Measurements from ENCODE around the gene MGAT4A. TPM values are rescaled to one million over a fixed set of nuclear protein-coding genes. Genes with fewer than 3 reads are reported as not detected.
A peak's percentile ranks its signal among the peaks of the same experiment; 100 is the strongest.

The MGAT4A gene
- total and polyA plus RNA-seq, 2 of the 8 experiments (the other 6 are each of a cell fraction or from before 2014, with no cell fraction given) = 1.4 to 7.7 TPM

DNA sequence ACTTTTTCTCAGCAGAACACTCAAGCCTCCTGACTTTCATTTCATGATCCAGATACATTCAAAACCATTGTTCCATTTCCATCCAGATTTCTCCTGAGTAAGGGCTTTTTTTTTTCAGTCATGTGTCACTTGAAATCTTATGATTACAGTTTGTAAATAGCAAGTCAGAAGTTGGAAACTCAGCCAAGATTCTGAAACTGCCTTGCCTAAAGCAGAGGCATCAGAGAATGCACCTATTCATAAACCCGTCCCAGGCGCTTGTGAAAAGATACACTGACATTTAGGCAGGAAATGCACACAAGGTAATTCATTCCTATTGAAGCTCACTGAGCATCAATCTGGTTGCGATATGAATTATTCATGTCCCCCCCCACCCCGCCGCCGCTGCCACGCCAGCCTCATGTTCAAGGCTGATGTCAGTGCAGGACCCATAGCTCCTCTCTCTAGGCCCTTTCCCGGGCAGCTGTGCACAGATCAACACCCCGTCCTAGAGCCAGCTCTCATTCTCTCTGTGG lies 30.4 kb upstream of the MGAT4A start:
- Histone ChIP-seq H3K9ac (replicated peaks in 1 of 4; ENCODE audit: extremely low read depth in 1 of 4, low read depth in 3 of 4, low read length in 3 of 4) (no peak overlapping the region), H3K9me3 (ENCODE audit: insufficient read depth in 2 of 2, low read depth in 1 of 2, low read length in 1 of 2) (no peaks in the 10 kb centered on the region), H3K27me3 (replicated peaks in 1 of 4; ENCODE audit: control insufficient read depth in 3 of 4, extremely low read depth in 1 of 4, insufficient read depth in 3 of 4, low read length in 3 of 4) (no peaks in the 10 kb centered on the region), H2BK5ac (ENCODE audit: low read depth, low read length) (no peak overlapping the region), H4K8ac (ENCODE audit: extremely low read depth, insufficient read depth, low read length) (peak overlapping the region; percentile 79; the same call in 1 of the 2 replicates), H3K14ac (ENCODE audit: insufficient read length) (no peak overlapping the region), H2AFZ (ENCODE audit: low read length) (no peak overlapping the region), H2BK12ac (ENCODE audit: low read depth, low read length) (no peak overlapping the region), H3K4me2 (ENCODE audit: insufficient read depth in 1 of 2, low read depth in 2 of 2, low read length in 2 of 2) (no peak overlapping the region), H3K36me3 (ENCODE audit: control insufficient read depth in 2 of 4, insufficient read depth in 4 of 4, low read length in 3 of 4) (no peaks in the 10 kb centered on the region), H4K20me1 (replicated peaks in 1 of 2; ENCODE audit: control insufficient read depth in 1 of 2, insufficient read depth in 2 of 2, low read length in 2 of 2) (no peaks in the 10 kb centered on the region), H3K4me1 (replicated peaks in 1 of 4; ENCODE audit: control insufficient read depth in 3 of 4, insufficient read depth in 4 of 4, low read length in 3 of 4) (no peaks in the 10 kb centered on the region), H2BK20ac (ENCODE audit: low read length) (no peak overlapping the region), H3K23ac (ENCODE audit: insufficient read length) (no peak overlapping the region), H3K27ac (ENCODE audit: low read depth, low read length) (no peak overlapping the region), H2BK120ac (replicated peaks; ENCODE audit: low read depth, low read length) (no peak overlapping the region), H4K5ac (ENCODE audit: insufficient read length, low read depth, low read length) (no peak overlapping the region), H3K4ac (replicated peaks; ENCODE audit: insufficient read length, low read depth, low read length) (no peak overlapping the region), H3K79me1 (ENCODE audit: low read depth, low read length) (no peaks in the 10 kb centered on the region), H3K56ac (replicated peaks; ENCODE audit: insufficient read length, low read depth, low read length) (no peak overlapping the region), H3K23me2 (ENCODE audit: low read depth, low read length) (no peaks in the 10 kb centered on the region), H2AK5ac (ENCODE audit: low read depth, low read length) (no peak overlapping the region), H4K91ac (replicated peaks; ENCODE audit: insufficient read length, low read length) (no peak overlapping the region), H3K4me3 (ENCODE audit: extremely low read depth in 1 of 4, insufficient read depth in 2 of 4, low read depth in 3 of 4, low read length in 4 of 4) (no peak overlapping the region), H2BK15ac (ENCODE audit: low read length) (no peak overlapping the region), H3K79me2 (ENCODE audit: control insufficient read depth in 1 of 2, insufficient read depth in 2 of 2, low read length in 2 of 2) (no peaks in the 10 kb centered on the region), H3K18ac (ENCODE audit: extremely low read depth, low read length) (no peak overlapping the region)
- TF ChIP-seq, protein P1, sequence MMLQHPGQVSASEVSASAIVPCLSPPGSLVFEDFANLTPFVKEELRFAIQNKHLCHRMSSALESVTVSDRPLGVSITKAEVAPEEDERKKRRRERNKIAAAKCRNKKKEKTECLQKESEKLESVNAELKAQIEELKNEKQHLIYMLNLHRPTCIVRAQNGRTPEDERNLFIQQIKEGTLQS (IDR thresholded peaks at IDR 0.05; ENCODE audit: insufficient read depth, low read depth, low read length) = no peak
- TF ChIP-seq BACH1 (IDR thresholded peaks at IDR 0.05; ENCODE audit: low read length) = no peak
- no peak for TF ChIP-seq BRCA1 (IDR thresholded peaks at IDR 0.05; ENCODE audit: low read depth, low read length)
- TF ChIP-seq EZH2 (IDR thresholded peaks at IDR 0.05; ENCODE audit: low read depth, low read length, severe bottlenecking) = no peak
- no peak for TF ChIP-seq CREB1 (IDR thresholded peaks at IDR 0.05)
- TF ChIP-seq POLR2AphosphoS5 (IDR thresholded peaks at IDR 0.05; ENCODE audit: low read depth, low read length) = no peak
- TF ChIP-seq CEBPB (IDR thresholded peaks at IDR 0.05; ENCODE audit: low read depth, low read length) = no peak
- TF ChIP-seq SIX5 (IDR thresholded peaks at IDR 0.05; ENCODE audit: low read depth, low read length) = no peak
- FAIRE-seq (no peak), DNase-seq (ENCODE audit: low read depth in 1 of 2, low spot score in 2 of 2) (no peak)
- CTCF ChIA-PET (ENCODE audit: partially characterized antibody) = no interaction called here
- POLR2A ChIA-PET (ENCODE audit: partially characterized antibody) = no interaction called here
- 81% methylated on average over 9 of the region's 9 CpGs; no CpG with 5 or more reads in 1 of the 2 experiments for WGBS, 2 experiments (ENCODE audit: extremely low coverage in 1 of 2, insufficient coverage in 1 of 2, insufficient read length in 1 of 2, insufficient replicate concordance in 2 of 2, low coverage in 1 of 2, low lambda C conversion rate in 2 of 2, missing lambda C conversion rate in 1 of 2)

Data from H1 (cell line).